HG02798 (cell line): ENCODE data around the gene ARFGEF2.
"Not testable (repeated sequence)": the region's sequence is repeated elsewhere in the genome, so short reads cannot be mapped to it uniquely, and the experiment has no call there.

Experiments used
- ATAC-seq: cut with Tn5 transposase; IDR thresholded peaks from one replicate; pipeline ENCODE4 v1.9.1; 2021; ENCODE audit warnings: mild to moderate bottlenecking; ENCODE audit not compliant: unreplicated experiment, poor library complexity

Gene ARFGEF2

DNA sequence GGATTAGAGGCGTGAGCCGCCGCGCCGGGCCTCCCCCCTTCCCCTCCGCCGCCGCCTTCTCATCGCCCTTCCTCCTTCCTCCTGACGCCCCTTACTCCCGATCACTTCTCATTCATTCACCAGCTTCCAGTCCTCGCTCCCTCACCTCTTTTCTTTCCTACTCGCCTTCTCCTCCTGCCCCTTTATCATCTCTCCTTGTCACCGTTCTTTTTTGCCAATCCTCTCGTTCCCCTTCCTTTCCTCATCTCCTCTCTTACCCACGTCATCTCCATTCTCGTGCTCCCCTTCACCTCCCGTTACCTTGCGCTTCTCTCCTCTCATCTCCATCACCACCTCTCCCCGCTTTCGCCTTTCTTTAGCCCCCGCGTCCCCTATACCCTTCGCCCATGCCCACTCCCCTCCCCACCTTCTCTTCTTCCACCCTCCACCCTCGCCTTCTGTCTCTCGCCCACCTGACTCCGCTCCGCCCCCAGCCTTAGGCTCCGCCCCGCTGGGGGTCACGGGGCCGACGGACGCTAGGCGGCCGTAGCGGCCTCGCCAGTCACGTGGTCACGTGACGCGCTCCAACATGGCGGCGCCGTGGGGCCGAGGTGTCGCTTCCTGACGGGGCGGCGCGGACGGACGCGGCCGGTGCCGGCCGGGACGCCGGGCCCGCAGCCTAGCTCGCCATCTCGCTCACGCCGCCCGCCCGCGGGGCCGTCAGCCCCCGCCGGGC is at the start of gene ARFGEF2:
ARFGEF2 (plus strand) TSS at position 544 of the 715 bp plus-strand sequence. CDS start 179 bp downstream, outside the sequence.
- ATAC-seq, result peak; percentile 91

- ATAC-seq, result no peak
These were observed 46.1 kb upstream of the ARFGEF2 start for GRCh38 chr20:48875233-48875913.

- no peak for ATAC-seq
These were observed 45.6 kb upstream of the ARFGEF2 start for GRCh38 chr20:48875914-48876240.

DNA sequence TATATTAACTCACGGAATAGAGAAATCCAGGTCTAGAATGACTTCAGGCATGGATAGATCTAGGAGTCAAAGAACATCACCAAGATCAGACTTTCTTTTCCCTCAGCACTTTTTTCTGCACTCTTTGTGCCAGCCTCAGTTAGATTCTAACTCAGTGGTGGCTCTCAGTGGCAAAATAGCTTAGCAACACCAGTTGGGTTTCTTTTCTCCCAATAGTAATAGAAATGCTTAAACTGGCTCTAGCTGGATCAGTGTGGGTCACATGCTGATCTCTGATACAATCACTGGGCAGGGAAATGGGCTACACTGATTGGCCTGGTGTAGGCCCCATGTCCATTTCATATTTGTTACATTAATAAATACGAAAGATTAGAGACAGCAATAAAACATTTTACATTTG is 44.2 kb upstream of the ARFGEF2 start:
- ATAC-seq, result no peak

GRCh38 chr20:48878534-48879248 is 42.8 kb upstream of the ARFGEF2 start:
- no peak for ATAC-seq

DNA sequence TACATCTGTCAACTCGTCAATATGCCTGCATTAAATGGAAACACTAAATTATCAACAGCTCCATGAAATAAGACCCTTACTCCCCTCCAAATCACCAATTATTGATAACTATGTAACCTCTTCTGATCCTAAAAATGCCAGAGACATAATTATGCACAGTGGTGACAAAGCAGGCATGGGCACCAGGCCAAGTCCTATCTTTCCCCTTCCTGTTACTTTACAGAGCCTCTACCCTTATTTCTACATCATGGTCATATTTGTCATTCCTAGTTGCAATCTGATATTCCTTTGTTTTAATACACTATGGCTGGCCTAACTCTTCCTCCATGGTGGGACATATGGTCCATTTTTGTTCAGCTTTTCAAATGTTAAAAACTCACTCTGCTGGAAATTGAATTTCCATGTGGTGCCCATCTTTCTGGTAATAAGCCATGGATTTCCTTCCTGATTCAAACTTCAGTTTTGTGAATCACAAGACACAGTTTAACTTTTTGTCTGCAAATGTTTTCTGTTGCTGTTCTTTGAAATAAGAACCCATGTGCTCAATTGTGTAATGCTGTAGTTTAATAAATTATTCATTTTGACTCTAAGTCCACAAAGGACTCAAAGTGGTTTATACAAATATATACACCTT is 41.8 kb upstream of the ARFGEF2 start:
- no peak for ATAC-seq

- ATAC-seq, result no peak
These were observed 41.2 kb upstream of the ARFGEF2 start for GRCh38 chr20:48880331-48880730.

- ATAC-seq, result no peak
These were observed 40.4 kb upstream of the ARFGEF2 start for GRCh38 chr20:48880981-48881657.

DNA sequence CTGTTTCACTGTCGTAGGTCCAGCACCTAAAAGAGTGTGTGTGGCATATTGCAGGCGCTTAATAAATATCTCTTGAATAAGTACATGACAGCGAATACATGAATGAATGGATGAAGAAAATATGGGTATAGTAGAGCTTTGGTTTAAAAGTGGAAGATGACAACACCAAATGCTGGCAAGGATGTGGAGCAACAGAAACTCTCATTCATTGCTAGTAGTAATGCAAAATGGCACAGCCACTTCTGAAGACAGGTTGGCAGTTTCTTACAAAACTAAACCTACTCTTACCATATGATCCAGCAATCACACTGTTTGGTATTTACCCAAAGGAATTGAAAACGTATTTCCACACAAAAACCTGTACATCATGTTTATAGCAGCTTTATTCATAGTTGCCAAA is 36.3 kb upstream of the ARFGEF2 start:
- ATAC-seq, result no peak

GRCh38 chr20:48886194-48886593 is 35.3 kb upstream of the ARFGEF2 start:
- ATAC-seq, result no peak

DNA sequence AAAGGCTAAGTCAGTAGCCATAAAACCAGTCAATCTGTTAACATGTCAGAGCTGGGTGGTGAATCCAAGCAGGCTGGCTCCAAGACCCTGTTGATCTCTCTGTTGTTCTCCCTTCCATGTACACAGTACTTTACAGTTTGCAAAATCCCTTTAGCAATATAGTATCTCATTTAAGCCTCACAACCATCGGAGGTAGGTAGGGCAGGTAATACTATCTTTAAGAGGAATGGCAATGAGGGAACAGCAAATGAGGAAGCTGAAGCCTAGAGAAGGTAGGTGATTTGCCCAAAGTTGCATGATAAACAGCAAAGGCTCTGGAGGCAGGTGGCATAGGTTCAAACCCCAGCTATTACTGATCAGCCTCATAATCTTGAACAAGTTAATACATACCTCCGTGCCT is 34.7 kb upstream of the ARFGEF2 start:
- ATAC-seq, result no peak

GRCh38 chr20:48888517-48888916 is 33.0 kb upstream of the ARFGEF2 start:
- ATAC-seq, result not testable (repeated sequence)

DNA sequence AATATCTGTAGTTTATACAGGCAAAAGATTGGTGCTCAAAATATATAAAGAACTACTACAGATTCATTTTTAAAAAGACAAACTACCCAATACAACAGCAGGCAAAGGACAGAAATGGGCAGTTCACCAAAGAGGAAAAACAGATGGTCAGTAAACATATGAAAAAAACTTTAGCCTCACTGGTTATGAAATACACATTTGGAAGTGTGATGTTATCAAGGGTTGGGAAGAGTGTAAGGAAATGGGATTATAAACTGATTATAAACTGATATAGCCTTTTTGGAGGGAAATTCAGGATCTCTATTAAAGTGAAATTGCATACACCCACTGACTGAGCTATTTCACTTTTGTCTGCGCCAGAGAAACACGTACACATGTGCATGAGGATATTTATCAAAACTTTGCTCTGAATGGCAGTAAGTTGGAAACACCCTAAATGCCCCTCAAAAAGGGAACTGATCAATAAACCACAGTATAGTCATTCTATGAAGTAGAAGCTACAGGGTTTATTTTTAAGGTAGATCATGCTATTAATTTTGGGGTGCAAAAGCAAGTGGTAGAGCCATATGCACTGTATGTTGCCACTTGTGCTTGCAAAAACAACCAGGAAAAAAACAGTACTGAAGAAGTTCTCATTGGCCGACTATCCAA is 32.2 kb upstream of the ARFGEF2 start:
- no peak for ATAC-seq

DNA sequence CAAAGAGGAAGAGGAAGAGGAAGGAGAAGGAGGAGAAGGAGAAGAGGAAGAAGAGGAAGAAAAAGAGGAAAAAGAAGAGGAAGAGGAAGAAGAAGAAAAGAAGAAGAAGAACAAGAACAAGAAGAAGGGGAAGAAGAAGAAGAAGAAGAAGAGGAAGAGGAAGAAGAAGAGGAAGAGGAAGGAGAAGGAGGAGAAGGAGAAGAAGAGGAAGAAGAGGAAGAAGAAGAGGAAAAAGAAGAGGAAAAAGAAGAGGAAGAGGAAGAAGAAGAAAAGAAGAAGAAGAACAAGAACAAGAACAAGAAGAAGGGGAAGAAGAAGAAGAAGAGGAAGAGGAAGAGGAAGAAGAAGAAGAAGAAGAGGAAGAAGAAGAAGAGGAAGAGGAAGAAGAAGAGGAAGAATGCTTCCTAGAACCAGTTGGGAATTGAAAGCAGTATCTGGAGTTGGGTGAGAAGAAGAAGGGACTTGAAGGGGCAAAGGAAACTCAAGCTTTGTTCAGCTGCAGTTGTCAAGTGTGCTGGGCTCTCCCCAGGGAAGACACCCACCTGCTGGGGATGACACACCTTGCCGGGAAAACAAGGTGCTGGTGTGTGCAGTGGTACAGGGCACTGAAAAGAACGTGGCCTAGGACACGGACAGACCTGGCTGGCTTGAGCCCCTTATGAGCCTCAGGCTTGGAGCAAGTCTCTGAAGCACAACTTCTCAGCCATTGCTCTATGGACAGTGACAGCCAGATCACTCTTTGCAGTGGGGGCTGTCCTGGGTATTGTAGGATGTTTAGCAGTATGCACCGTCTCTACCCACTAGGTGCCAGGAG is 30.1 kb upstream of the ARFGEF2 start:
- no peak for ATAC-seq

GRCh38 chr20:48892049-48892470 is 29.5 kb upstream of the ARFGEF2 start:
- no peak for ATAC-seq

DNA sequence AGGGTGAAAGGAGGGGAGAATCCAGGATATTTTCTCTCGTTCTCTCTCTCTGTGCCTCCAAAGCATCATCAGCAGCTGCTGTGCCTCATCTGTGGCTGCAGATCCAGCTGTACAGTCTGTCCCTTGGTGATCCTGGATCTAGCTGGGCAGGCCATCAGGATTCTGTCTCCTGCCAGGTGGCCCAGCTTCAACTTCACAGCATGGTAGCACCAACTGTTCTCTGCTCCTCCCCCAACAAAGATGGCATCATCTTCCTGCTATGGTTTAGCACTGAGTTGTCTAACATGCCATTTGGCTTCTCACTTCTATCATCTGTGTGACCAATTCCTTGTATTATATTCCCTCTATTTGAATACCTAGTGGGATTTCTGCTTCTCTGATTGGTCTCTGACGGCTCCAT is 28.6 kb upstream of the ARFGEF2 start:
- ATAC-seq, result no peak

DNA sequence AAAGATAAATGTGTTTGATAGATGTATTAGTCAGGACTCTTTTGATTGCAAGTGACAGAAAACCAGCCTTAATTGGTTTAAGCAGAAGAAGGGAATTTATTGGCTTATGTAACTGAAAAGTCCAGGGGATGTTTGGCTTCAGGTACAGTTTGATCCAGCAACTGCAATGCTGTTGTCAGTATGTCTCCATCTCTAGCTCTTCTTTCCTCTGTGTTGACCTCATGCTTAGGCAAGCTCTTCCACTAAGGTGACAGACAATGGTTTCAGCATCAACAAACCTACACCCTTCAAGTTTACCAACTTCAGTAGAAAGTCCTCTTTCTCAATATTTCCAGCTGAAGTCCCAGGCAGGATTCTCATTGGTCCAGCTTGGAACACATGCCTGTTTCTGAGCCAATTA is 28.1 kb upstream of the ARFGEF2 start:
- no peak for ATAC-seq

DNA sequence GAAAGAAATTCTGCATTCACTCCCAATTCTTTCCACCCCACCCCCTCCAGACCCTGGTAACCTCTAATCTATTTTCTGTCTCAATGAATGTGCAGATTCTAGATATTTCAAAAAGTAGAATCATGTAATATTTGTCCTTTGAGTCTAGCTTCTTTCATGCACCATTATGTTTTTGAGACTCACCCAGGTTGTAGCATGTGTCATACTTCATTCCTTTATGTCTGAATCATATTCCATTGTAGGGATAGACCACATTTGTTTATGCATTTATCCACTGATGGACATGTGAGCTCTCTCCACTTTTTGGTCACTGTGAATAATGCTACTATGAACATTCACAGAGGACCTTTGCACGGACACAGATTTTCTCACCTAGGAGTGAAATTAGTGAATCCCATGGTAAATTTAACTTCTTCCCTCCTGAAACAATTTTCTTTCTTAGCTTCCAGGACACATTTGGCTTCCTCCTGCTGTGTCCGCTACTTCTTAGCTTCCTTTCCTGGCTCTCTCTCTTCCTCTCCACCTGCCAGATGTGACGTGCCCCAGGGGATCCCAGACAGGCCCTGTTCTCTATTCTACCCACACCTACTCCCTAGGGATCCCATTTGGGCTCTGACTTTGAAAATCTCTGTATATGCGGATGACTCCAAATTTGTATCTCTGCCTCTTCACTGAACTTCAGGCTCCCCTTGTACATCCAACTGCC is 24.1 kb upstream of the ARFGEF2 start:
- ATAC-seq, result no peak

DNA sequence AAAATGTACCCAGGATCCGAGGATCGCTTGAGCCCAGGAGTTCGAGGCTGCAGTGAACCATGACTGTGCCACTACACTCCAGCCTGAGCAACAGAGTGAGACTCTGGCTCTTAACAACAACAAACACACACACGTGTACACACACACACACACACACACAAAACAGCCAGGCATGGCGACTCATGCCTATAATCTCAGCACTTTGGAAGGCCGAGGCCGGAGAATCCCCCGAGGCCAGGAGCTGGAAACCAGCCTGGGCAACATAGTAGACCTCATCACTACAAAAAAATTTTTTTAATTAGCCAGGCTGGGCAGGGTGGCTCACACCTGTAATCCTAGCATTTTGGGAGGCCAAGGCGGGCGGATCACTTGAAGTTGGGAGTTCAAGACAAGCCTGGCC is 23.3 kb upstream of the ARFGEF2 start:
- no peak for ATAC-seq
